Prostate gland (tissue), 2 donors: ENCODE measurements around the gene NUF2. TPM values are rescaled to one million over a fixed set of nuclear protein-coding genes. Genes with fewer than 3 reads are reported as not detected.

Source experiments
- DNase-seq: peaks from one replicate; pipeline ENCODE4 v3.0.0-alpha.2; 2019; ENCODE audit warnings: low spot score
- H3K27ac ChIP-seq, 2 donors: fragments of 200-600 bp; sonication (generic); 2 replicates each; pipeline ENCODE4 v1.5.1; 2017 to 2019
- H3K27me3 ChIP-seq: fragments of 200-600 bp; sonication (generic); replicated peaks from 2 replicates; pipeline ENCODE4 v1.5.1; 2019; ENCODE audit not compliant: insufficient read depth
- H3K36me3 ChIP-seq, 2 donors: fragments of 200-600 bp; sonication (generic); 1 replicate in 1 of 2; 2 replicates in 1 of 2; pipeline versions ENCODE4 v1.5.1 to v1.8.1; 2017 to 2019
- H3K4me1 ChIP-seq: fragments of 200-600 bp; sonication (generic); replicated peaks from 2 replicates; pipeline ENCODE4 v1.5.1; 2019
- H3K4me3 ChIP-seq, 2 donors: fragments of 200-600 bp; sonication (generic); 2 replicates each; pipeline ENCODE4 v1.5.1; 2017 to 2019
- H3K9me3 ChIP-seq: fragments of 200-600 bp; sonication (generic); 2 replicates; pipeline ENCODE4 v1.5.1; 2017
- POLR2A ChIP-seq: fragments of 450-650 bp; IDR thresholded peaks from one replicate; pipeline ENCODE4 v1.6.1; 2016; ENCODE audit warnings: antibody characterized with exemption, mild to moderate bottlenecking
- POLR2AphosphoS5 ChIP-seq: sonication (generic); formaldehyde crosslinking; IDR thresholded peaks from one replicate; pipeline ENCODE4 v1.6.1; 2017; ENCODE audit warnings: antibody characterized with exemption
- WGBS: methylation state at CpG from one replicate; pipeline ENCODE4 v1.1.5; 2018; 5-methylcytosine and 5-hydroxymethylcytosine counted together
- intact Hi-C: fragments of 100-400 bp; cut with DNase I; formaldehyde crosslinking; loops from one replicate; pipeline ENCODE4 v1.14.2; 2022
- total RNA-seq, 2 donors: library from RNA; depleted of rRNA; stranded (reverse); fragments of >200 nt; gene quantifications; one replicate each; pipeline ENCODE4 v1.1.0, GENCODE V29; 2016
- TF ChIP-seq, protein P1 (sequence below), 4 experiments: fragments of 200-600 bp in 2 of 4; fragments of 450-650 bp in 2 of 4; sonication (generic) in 2 of 4; IDR thresholded peaks; 1 replicate in 3 of 4; 2 replicates in 1 of 4; pipeline ENCODE4 v1.5.1; 2016 to 2019; ENCODE audit warnings: antibody characterized with exemption in 4 of 4, mild to moderate bottlenecking in 2 of 4, moderate library complexity in 2 of 4

NUF2 gene
- total RNA-seq, 2 donors from 2014 or later = 0.55 to 4.0 TPM

- Histone ChIP-seq H3K4me1 (no peaks in the 10 kb centered on the region), H3K9me3 (no peaks in the 10 kb centered on the region), H3K27ac (no peak overlapping the region), H3K27me3 (no peaks in the 10 kb centered on the region), H3K4me3 (no peak overlapping the region), H3K36me3 (no peaks in the 10 kb centered on the region)
- TF ChIP-seq POLR2AphosphoS5 = no peak
- DNase-seq = no peak
- intact Hi-C loops = no loop called here
- 89% methylated on average over 4 of the region's 4 CpGs for WGBS
Observed at GRCh38 chr1:163388970-163389369, 67.2 kb downstream of the NUF2 start.

DNA sequence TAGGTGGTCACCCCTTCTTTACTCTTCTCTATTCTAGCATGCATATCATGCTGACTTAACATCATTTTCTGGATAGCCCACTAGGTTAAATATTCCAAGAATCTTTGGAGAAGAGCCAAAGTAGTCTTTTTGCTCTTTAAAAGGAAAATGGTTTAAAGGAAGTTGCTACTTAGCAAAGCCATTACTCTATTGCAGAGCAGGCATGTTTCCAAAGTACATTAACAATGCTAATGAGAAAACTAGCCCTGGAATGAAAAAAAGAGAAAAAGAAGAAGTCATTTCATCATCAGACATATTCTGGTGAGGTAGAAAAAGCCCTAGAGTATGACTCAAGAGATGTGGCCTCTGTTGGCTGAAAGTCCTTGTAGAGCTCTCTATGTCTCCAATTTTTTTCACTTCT, 74.0 kb downstream of the NUF2 start:
- intact Hi-C loops = no loop called here
- H3K36me3 ChIP-seq = no peaks in the 10 kb centered on the region
- H3K9me3 ChIP-seq = no peaks in the 10 kb centered on the region
- no peak for DNase-seq
- H3K27me3 ChIP-seq = no peaks in the 10 kb centered on the region
- no peak overlapping the region for H3K4me3 ChIP-seq
- no peak for TF ChIP-seq POLR2AphosphoS5
- TF ChIP-seq, protein P1, sequence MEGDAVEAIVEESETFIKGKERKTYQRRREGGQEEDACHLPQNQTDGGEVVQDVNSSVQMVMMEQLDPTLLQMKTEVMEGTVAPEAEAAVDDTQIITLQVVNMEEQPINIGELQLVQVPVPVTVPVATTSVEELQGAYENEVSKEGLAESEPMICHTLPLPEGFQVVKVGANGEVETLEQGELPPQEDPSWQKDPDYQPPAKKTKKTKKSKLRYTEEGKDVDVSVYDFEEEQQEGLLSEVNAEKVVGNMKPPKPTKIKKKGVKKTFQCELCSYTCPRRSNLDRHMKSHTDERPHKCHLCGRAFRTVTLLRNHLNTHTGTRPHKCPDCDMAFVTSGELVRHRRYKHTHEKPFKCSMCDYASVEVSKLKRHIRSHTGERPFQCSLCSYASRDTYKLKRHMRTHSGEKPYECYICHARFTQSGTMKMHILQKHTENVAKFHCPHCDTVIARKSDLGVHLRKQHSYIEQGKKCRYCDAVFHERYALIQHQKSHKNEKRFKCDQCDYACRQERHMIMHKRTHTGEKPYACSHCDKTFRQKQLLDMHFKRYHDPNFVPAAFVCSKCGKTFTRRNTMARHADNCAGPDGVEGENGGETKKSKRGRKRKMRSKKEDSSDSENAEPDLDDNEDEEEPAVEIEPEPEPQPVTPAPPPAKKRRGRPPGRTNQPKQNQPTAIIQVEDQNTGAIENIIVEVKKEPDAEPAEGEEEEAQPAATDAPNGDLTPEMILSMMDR (IDR thresholded peaks at IDR 0.05) = no peak
- H3K27ac ChIP-seq = no peak overlapping the region
- H3K4me1 ChIP-seq = no peaks in the 10 kb centered on the region

- TF ChIP-seq, protein P1 (IDR thresholded peaks at IDR 0.05) = no peak
- TF ChIP-seq POLR2AphosphoS5 (no peak), POLR2A (no peak)
- intact Hi-C loops = no loop called here
- H3K27me3 ChIP-seq = no peaks in the 10 kb centered on the region
- no peak for DNase-seq
- 51% methylated on average over 4 of the region's 4 CpGs for WGBS
- H3K36me3 ChIP-seq = no peaks in the 10 kb centered on the region
- H3K4me3 ChIP-seq = no peak overlapping the region
- no peak overlapping the region for H3K27ac ChIP-seq
- no peaks in the 10 kb centered on the region for H3K9me3 ChIP-seq
- no peaks in the 10 kb centered on the region for H3K4me1 ChIP-seq
Observed at GRCh38 chr1:163397451-163398200, 75.9 kb downstream of the NUF2 start.

DNA sequence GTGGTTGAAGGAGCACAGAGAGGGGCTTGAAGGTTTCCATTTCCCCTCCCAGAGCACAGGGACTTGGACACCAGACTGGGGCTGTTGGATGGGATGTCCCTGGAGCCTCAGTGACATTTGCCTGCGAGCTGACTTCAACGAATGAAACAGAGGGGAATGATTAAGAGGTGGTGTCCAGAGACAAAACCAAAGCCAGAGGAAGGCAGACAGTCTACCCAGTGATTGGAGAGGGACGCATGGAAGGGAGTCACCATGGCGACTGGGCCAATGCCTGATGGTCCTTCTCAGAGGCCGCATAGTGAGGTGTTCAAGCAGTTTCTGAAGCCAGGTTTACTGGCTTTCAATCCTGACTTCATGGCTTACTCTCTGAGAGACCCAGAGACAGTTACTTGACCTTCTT, 77.2 kb downstream of the NUF2 start:
- H3K4me1 ChIP-seq = no peaks in the 10 kb centered on the region
- no peaks in the 10 kb centered on the region for H3K27me3 ChIP-seq
- intact Hi-C loops = no loop called here
- no peaks in the 10 kb centered on the region for H3K9me3 ChIP-seq
- no peak overlapping the region for H3K27ac ChIP-seq
- H3K36me3 ChIP-seq = no peaks in the 10 kb centered on the region
- no peak for DNase-seq
- 87% methylated on average over 5 of the region's 5 CpGs for WGBS
- H3K4me3 ChIP-seq = no peak overlapping the region
- TF ChIP-seq POLR2AphosphoS5 = no peak

GRCh38 chr1:163399976-163400601, 78.3 kb downstream of the NUF2 start:
- DNase-seq = no peak
- H3K27me3 ChIP-seq = no peaks in the 10 kb centered on the region
- no peaks in the 10 kb centered on the region for H3K36me3 ChIP-seq
- H3K27ac ChIP-seq = no peak overlapping the region
- intact Hi-C loops = no loop called here
- no peaks in the 10 kb centered on the region for H3K4me1 ChIP-seq
- H3K4me3 ChIP-seq = no peak overlapping the region
- no peaks in the 10 kb centered on the region for H3K9me3 ChIP-seq
- WGBS = 19% methylated on average over 9 of the region's 9 CpGs
- no peak for TF ChIP-seq POLR2AphosphoS5
- TF ChIP-seq, protein P1 (IDR thresholded peaks at IDR 0.05) = no peak
- no peak for TF ChIP-seq POLR2A

DNA sequence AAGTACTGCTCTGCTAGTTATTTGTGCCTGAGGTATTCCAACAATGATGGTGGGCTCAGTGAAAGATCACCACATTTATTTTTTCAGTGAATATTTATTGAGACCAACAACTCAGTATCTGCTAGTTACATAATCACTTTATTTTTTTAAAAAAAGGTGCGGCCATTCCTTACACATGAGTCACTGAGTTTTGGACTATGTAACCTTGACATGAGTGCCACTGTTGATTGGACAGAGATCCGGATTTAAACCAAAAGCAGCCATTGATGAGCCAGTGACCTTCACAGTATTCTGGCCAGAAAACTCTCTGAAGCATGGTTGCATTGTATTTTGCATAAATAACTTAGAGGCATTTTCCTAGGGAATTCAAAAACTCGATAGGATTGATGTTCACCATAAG, 79.5 kb downstream of the NUF2 start:
- no peaks in the 10 kb centered on the region for H3K9me3 ChIP-seq
- no peak for TF ChIP-seq POLR2A
- intact Hi-C loops = no loop called here
- H3K4me3 ChIP-seq = no peak overlapping the region
- H3K4me1 ChIP-seq = no peaks in the 10 kb centered on the region
- DNase-seq = no peak
- 91% methylated on average over 3 of the region's 3 CpGs for WGBS
- H3K27ac ChIP-seq = no peak overlapping the region
- H3K36me3 ChIP-seq = no peaks in the 10 kb centered on the region
- no peaks in the 10 kb centered on the region for H3K27me3 ChIP-seq

Other genes with a start within 250 kb of the NUF2 start
- gene RGS5, start 119.0 kb upstream of the NUF2 start, total RNA-seq = 100 to 1,000 TPM in 1 of 2 donors, 10 to 100 TPM in 1; 39.0 to 189 TPM